Large intestine (tissue), 3 donors: ENCODE measurements around the gene GPAT3. TPM values are rescaled to one million over a fixed set of nuclear protein-coding genes. Genes with fewer than 3 reads are reported as not detected.

Source experiments
- DNase-seq, 2 donors: peaks; one replicate each; pipeline versions ENCODE4 v3.0.0 to v3.0.0-alpha.2; 2013
- H3K27ac ChIP-seq: one replicate; pipeline ENCODE4 v1.5.1; 2013; ENCODE audit warnings: low read length
- H3K27me3 ChIP-seq: 2 replicates; pipeline ENCODE4 v1.6.1; 2013; ENCODE audit warnings: low read length; ENCODE audit not compliant: control insufficient read depth, insufficient read depth
- H3K36me3 ChIP-seq: 2 replicates; pipeline ENCODE4 v1.6.1; 2013; ENCODE audit warnings: low read length; ENCODE audit not compliant: control insufficient read depth, insufficient read depth
- H3K4me1 ChIP-seq: one replicate; pipeline ENCODE4 v1.6.1; 2013; ENCODE audit warnings: low read length; ENCODE audit not compliant: control insufficient read depth, insufficient read depth
- H3K4me3 ChIP-seq: one replicate; pipeline ENCODE4 v1.5.1; 2013; ENCODE audit warnings: low read length
- H3K9me3 ChIP-seq: one replicate; pipeline ENCODE4 v1.6.1; 2013; ENCODE audit warnings: mild to moderate bottlenecking, low read depth, low read length, moderate library complexity; ENCODE audit not compliant: control insufficient read depth
- WGBS: methylation state at CpG from one replicate; pipeline ENCODE4 v1.1.5; 2013; ENCODE audit warnings: low lambda C conversion rate; ENCODE audit not compliant: insufficient coverage; 5-methylcytosine and 5-hydroxymethylcytosine counted together
- polyA plus RNA-seq: library from polyadenylated mRNA; unstranded; fragments of 120-200 nt; gene quantifications from one replicate; pipeline ENCODE4 v1.2.1, GENCODE V29; 2013

Gene GPAT3
- polyA plus RNA-seq, 1 donor = 17.0 TPM

DNA sequence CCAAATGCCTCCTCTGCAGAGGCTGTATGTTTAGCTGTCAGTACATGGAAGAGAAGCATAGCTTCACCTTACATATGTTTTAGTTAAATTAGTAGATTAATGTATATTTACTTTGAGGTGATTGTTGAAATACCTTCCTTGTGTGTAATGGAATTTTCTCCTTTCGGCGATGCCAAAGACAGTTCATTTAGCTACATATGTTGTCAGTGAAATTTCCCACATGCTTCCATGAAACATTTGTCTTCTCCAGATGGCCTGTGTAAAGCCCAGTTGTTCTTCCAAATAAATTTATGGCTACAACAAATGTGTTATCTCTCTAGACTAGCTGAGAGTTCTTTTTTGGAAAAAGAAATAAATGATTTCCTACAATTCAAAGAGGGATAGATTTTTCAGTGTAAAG is 95.2 kb downstream of the GPAT3 start:
- peak in 1 of 2 donors; percentile 31 for DNase-seq
- Histone ChIP-seq H3K4me3 (no peak overlapping the region), H3K9me3 (no peaks in the 10 kb centered on the region), H3K27me3 (no peaks in the 10 kb centered on the region), H3K4me1 (peaks cover 8% of the 10 kb centered on the region), H3K27ac (peak overlapping the region; percentile 64), H3K36me3 (no peaks in the 10 kb centered on the region)
- 67% methylated on average over 2 of the region's 2 CpGs for WGBS

GRCh38 chr4:83636930-83637329 is 101.0 kb downstream of the GPAT3 start:
- Histone ChIP-seq H3K27me3 (no peaks in the 10 kb centered on the region), H3K27ac (no peak overlapping the region)
- WGBS = no CpG with 5 or more reads among the region's 8 CpGs

GRCh38 chr4:83639849-83640493 is 104.1 kb downstream of the GPAT3 start:
- Histone ChIP-seq H3K4me3 (no peak overlapping the region), H3K9me3 (no peaks in the 10 kb centered on the region), H3K36me3 (no peaks in the 10 kb centered on the region), H3K4me1 (no peaks in the 10 kb centered on the region), H3K27me3 (no peaks in the 10 kb centered on the region), H3K27ac (no peak overlapping the region)
- WGBS = no CpG with 5 or more reads among the region's 5 CpGs
- DNase-seq = peak; percentile 67 to 70

More at GRCh38 chr4:83636930-83637329, 101.0 kb downstream of the GPAT3 start:
- no peaks in the 10 kb centered on the region for H3K36me3 ChIP-seq
- no peak overlapping the region for H3K4me3 ChIP-seq
- no peak for DNase-seq
- no peaks in the 10 kb centered on the region for H3K9me3 ChIP-seq
- no peaks in the 10 kb centered on the region for H3K4me1 ChIP-seq

GRCh38 chr4:83643036-83643435 is 107.1 kb downstream of the GPAT3 start:
- Histone ChIP-seq H3K4me3 (no peak overlapping the region), H3K27me3 (no peaks in the 10 kb centered on the region), H3K27ac (no peak overlapping the region), H3K9me3 (no peaks in the 10 kb centered on the region), H3K4me1 (no peaks in the 10 kb centered on the region), H3K36me3 (no peaks in the 10 kb centered on the region)
- DNase-seq = no peak
- 92% methylated on average over 4 of the region's 4 CpGs for WGBS

GRCh38 chr4:83644677-83645659 is 109.1 kb downstream of the GPAT3 start:
- Histone ChIP-seq H3K4me1 (no peaks in the 10 kb centered on the region), H3K4me3 (no peak overlapping the region), H3K36me3 (no peaks in the 10 kb centered on the region), H3K27me3 (no peaks in the 10 kb centered on the region), H3K27ac (no peak overlapping the region), H3K9me3 (no peaks in the 10 kb centered on the region)
- no CpG with 5 or more reads among the region's 5 CpGs for WGBS
- DNase-seq = peak; percentile 48 to 50

DNA sequence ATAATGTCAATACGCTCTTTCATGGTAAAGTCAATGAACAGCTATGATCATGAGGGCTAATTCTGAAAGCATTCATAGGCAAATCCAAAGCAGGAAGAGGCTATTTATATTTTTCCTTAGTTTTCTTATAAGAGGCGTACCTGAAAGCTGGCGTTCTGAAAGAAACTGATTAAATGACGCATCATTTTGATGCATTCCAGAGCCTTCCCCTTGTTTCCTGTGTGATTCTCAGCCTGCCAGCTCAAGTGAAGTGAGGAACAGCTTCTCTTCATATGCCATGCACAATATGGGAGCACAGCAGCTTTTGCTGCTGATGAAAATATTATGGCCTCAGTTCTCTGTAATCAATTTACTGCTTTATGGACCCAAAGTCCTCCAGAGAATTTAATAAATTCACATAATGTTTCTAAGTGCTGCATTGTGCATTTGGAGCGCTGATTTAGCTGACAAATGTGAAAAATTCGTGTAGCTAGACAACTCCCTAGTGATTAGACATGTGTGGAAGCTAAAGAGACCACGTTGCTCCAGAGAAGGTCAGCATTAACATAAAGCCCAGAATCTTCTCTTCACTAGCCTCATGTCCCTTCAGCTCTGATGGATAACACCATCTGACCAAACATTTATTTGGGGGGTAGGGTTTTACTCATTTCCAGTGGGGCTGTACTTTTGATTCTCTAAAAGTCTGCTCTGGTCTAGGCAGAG is 110.8 kb downstream of the GPAT3 start:
- WGBS = 90% methylated on average over 2 of the region's 7 CpGs
- H3K27ac ChIP-seq = no peak overlapping the region

GRCh38 chr4:83651846-83652245 is 115.9 kb downstream of the GPAT3 start:
- H3K9me3 ChIP-seq = no peaks in the 10 kb centered on the region
- no peak overlapping the region for H3K27ac ChIP-seq
- no peaks in the 10 kb centered on the region for H3K27me3 ChIP-seq
- DNase-seq = no peak
- no peak overlapping the region for H3K4me3 ChIP-seq
- H3K36me3 ChIP-seq = no peaks in the 10 kb centered on the region
- WGBS = 100% methylated on average over 1 of the region's 4 CpGs
- H3K4me1 ChIP-seq = no peaks in the 10 kb centered on the region

More for the DNA sequence above, 110.8 kb downstream of the GPAT3 start:
- Histone ChIP-seq H3K4me1 (no peaks in the 10 kb centered on the region), H3K27me3 (no peaks in the 10 kb centered on the region), H3K4me3 (no peak overlapping the region), H3K36me3 (no peaks in the 10 kb centered on the region), H3K9me3 (no peaks in the 10 kb centered on the region)
- DNase-seq = no peak

Other genes starting within 250 kb of the GPAT3 start
- 2.3 TPM for gene HPSE, start 201.3 kb upstream of the GPAT3 start, polyA plus RNA-seq
- 12.3 TPM for gene HELQ, start 80.3 kb upstream of the GPAT3 start, polyA plus RNA-seq
- 40.4 TPM for gene MRPS18C, start 80.0 kb upstream of the GPAT3 start, polyA plus RNA-seq
- 17.6 TPM for gene ABRAXAS1, start 51.0 kb upstream of the GPAT3 start, polyA plus RNA-seq